ENCODE data around the gene APPL2.

APPL2 gene

GRCh38 chr12:105228966-105229365 lies 7.0 kb downstream of the APPL2 start:
- TF ChIP-seq TOX (CRISPR knock-in tag; IDR thresholded peaks at IDR 0.05; ENCODE audit: borderline replicate concordance) (no peak), ISL1 (CRISPR knock-in tag; IDR thresholded peaks at IDR 0.05) (no peak), RARB (CRISPR knock-in tag; IDR thresholded peaks at IDR 0.05) (no peak), ZFP3 (CRISPR knock-in tag; IDR thresholded peaks at IDR 0.05) (no peak), ZC3H10 (CRISPR knock-in tag; IDR thresholded peaks at IDR 0.05) (no peak), ZNF565 (CRISPR knock-in tag; conservative IDR thresholded peaks at IDR 0.05; ENCODE audit: low read depth) (no peak), PATZ1 (CRISPR knock-in tag; IDR thresholded peaks at IDR 0.05; ENCODE audit: borderline replicate concordance) (no peak), SNAI2 (CRISPR knock-in tag; IDR thresholded peaks at IDR 0.05) (no peak), ARNTL (CRISPR knock-in tag; IDR thresholded peaks at IDR 0.05; ENCODE audit: borderline replicate concordance, low read depth) (no peak), POU6F1 (CRISPR knock-in tag; IDR thresholded peaks at IDR 0.05; ENCODE audit: borderline replicate concordance, low read depth) (no peak), TCF4 (CRISPR knock-in tag; IDR thresholded peaks at IDR 0.05; ENCODE audit: borderline replicate concordance) (no peak), OSR1 (CRISPR knock-in tag; IDR thresholded peaks at IDR 0.05) (no peak), ZNF8 (CRISPR knock-in tag; IDR thresholded peaks at IDR 0.05) (no peak), ZFP30 (CRISPR knock-in tag; IDR thresholded peaks at IDR 0.05) (no peak), CSDC2 (CRISPR knock-in tag; IDR thresholded peaks at IDR 0.05) (no peak), CREB5 (CRISPR knock-in tag; IDR thresholded peaks at IDR 0.05; ENCODE audit: low read depth) (no peak), CSRNP3 (CRISPR knock-in tag; IDR thresholded peaks at IDR 0.05) (no peak)
- no peak for ATAC-seq

GRCh38 chr12:105228494-105228893 lies 7.5 kb downstream of the APPL2 start:
- no peak for ATAC-seq
- TF ChIP-seq BACH2 (CRISPR knock-in tag; IDR thresholded peaks at IDR 0.05; ENCODE audit: borderline replicate concordance) = no peak
- TF ChIP-seq ZFP30 (CRISPR knock-in tag; IDR thresholded peaks at IDR 0.05) = no peak
- no peak for TF ChIP-seq CSRNP3 (CRISPR knock-in tag; IDR thresholded peaks at IDR 0.05)

GRCh38 chr12:105227879-105228278 lies 8.1 kb downstream of the APPL2 start:
- no peak for TF ChIP-seq POU6F1 (CRISPR knock-in tag; IDR thresholded peaks at IDR 0.05; ENCODE audit: borderline replicate concordance, low read depth)
- TF ChIP-seq GLIS3 (CRISPR knock-in tag; IDR thresholded peaks at IDR 0.05) = no peak
- no peak for TF ChIP-seq TOX (CRISPR knock-in tag; IDR thresholded peaks at IDR 0.05; ENCODE audit: borderline replicate concordance)
- TF ChIP-seq ZFP30 (CRISPR knock-in tag; IDR thresholded peaks at IDR 0.05) = no peak
- TF ChIP-seq PPARA (CRISPR knock-in tag; IDR thresholded peaks at IDR 0.05; ENCODE audit: borderline replicate concordance) = no peak
- TF ChIP-seq ESRRG (CRISPR knock-in tag; IDR thresholded peaks at IDR 0.05) = no peak
- TF ChIP-seq CSDC2 (CRISPR knock-in tag; IDR thresholded peaks at IDR 0.05) = no peak
- TF ChIP-seq CSRNP3 (CRISPR knock-in tag; IDR thresholded peaks at IDR 0.05) = no peak
- TF ChIP-seq ISL1 (CRISPR knock-in tag; IDR thresholded peaks at IDR 0.05) = no peak
- no peak for TF ChIP-seq PATZ1 (CRISPR knock-in tag; IDR thresholded peaks at IDR 0.05; ENCODE audit: borderline replicate concordance)
- no peak for TF ChIP-seq RARB (CRISPR knock-in tag; IDR thresholded peaks at IDR 0.05)
- TF ChIP-seq ZNF70 (CRISPR knock-in tag; IDR thresholded peaks at IDR 0.05) = no peak
- TF ChIP-seq CREB5 (CRISPR knock-in tag; IDR thresholded peaks at IDR 0.05; ENCODE audit: low read depth) = no peak
- TF ChIP-seq ARNTL (CRISPR knock-in tag; IDR thresholded peaks at IDR 0.05; ENCODE audit: borderline replicate concordance, low read depth) = no peak
- TF ChIP-seq BACH2 (CRISPR knock-in tag; IDR thresholded peaks at IDR 0.05; ENCODE audit: borderline replicate concordance) = no peak
- no peak for TF ChIP-seq ZFP3 (CRISPR knock-in tag; IDR thresholded peaks at IDR 0.05)
- TF ChIP-seq ZC3H10 (CRISPR knock-in tag; IDR thresholded peaks at IDR 0.05) = no peak
- TF ChIP-seq ZNF565 (CRISPR knock-in tag; conservative IDR thresholded peaks at IDR 0.05; ENCODE audit: low read depth) = no peak
- no peak for ATAC-seq
